Measurements from ENCODE around the gene MRPL20. TPM values are rescaled to one million over a fixed set of nuclear protein-coding genes. Genes with fewer than 3 reads are reported as not detected.

The MRPL20 gene
- total and polyA plus RNA-seq, 9 of the 15 experiments (the other 6 are each of a cell fraction or from before 2014, with no cell fraction given): 180 to 671 (median 229) TPM

GRCh38 chr1:1411626-1412025, 4.5 kb upstream of the MRPL20 start:
- no peak for FAIRE-seq
- Histone ChIP-seq H3K9ac (ENCODE audit: insufficient read depth in 1 of 2, low read depth in 2 of 2, low read length in 2 of 2) (no peak overlapping the region), H3K36me3 (ENCODE audit: control insufficient read depth, insufficient read depth, low read length) (peaks cover 16% of the 10 kb centered on the region; the same call in 2 of the 3 replicates), H3K4me1 (replicated peaks in 1 of 2; ENCODE audit: control insufficient read depth in 2 of 2, insufficient read depth in 2 of 2, low read length in 2 of 2) (peaks cover 4 to 23% of the 10 kb centered on the region in 2 experiments), H3K27ac (ENCODE audit: extremely low read depth, low read depth, low read length) (no peak overlapping the region), H3K4me3 (no peak overlapping the region), H3K27me3 (ENCODE audit: control insufficient read depth in 2 of 2, insufficient read depth in 2 of 2, low read length in 2 of 2) (no peaks in the 10 kb centered on the region), H2AFZ (ENCODE audit: low read depth, low read length) (no peak overlapping the region), H3K4me2 (ENCODE audit: insufficient read depth, low read length) (no peak overlapping the region), H3K79me2 (ENCODE audit: control insufficient read depth, insufficient read depth, low read length) (peaks cover 30% of the 10 kb centered on the region), H3K9me1 (ENCODE audit: control insufficient read depth, insufficient read depth, low read length) (no peaks in the 10 kb centered on the region), H3K9me3 (replicated peaks; ENCODE audit: control insufficient read depth, insufficient read depth, low read depth, low read length) (peaks cover 11% of the 10 kb centered on the region), H4K20me1 (replicated peaks; ENCODE audit: control insufficient read depth, insufficient read depth, low read length) (no peaks in the 10 kb centered on the region)
- CTCF ChIA-PET (ENCODE audit: low intra/inter-chr PET ratio): no interaction called here
- DNase-seq (ENCODE audit: extremely low read depth in 1 of 4, low spot score in 3 of 4): peak in 1 of 4 experiments; percentile 13
- in situ Hi-C loops (cut with MboI): no loop called here
- 84% methylated on average over 13 of the region's 13 CpGs for WGBS (ENCODE audit: insufficient coverage, low coverage, missing lambda C conversion rate)
- intact Hi-C loops (cut with micrococcal nuclease): no loop called here
- no peak for ATAC-seq
- POLR2A ChIA-PET: no interaction called here
- BruUV-seq (replicated peaks): no TSS peak
- TF ChIP-seq POLR2G (IDR thresholded peaks at IDR 0.05; ENCODE audit: low read depth, low read length) (peak; percentile 62), SUPT5H (IDR thresholded peaks at IDR 0.05) (peak; percentile 14; the same call in 1 of the 2 replicates), ZNF57 (CRISPR knock-in tag; IDR thresholded peaks at IDR 0.05) (peak; percentile 63; the same call in 1 of the 2 replicates), ZNF354B (CRISPR knock-in tag; IDR thresholded peaks at IDR 0.05) (no peak), CGGBP1 (CRISPR knock-in tag; IDR thresholded peaks at IDR 0.05) (no peak), TOE1 (IDR thresholded peaks at IDR 0.05; ENCODE audit: borderline replicate concordance) (no peak), TOE1 (CRISPR knock-in tag; IDR thresholded peaks at IDR 0.05; ENCODE audit: borderline replicate concordance, low read depth) (no peak), CSDE1 (IDR thresholded peaks at IDR 0.05) (no peak), RBFOX2 (IDR thresholded peaks at IDR 0.05; ENCODE audit: low read depth, low read length) (0 out of 2 replicates have a peak, but pooled peaks have one; percentile 7), NFXL1 (CRISPR knock-in tag; IDR thresholded peaks at IDR 0.05) (no peak), NFATC3 (IDR thresholded peaks at IDR 0.05) (no peak), ZNF133 (CRISPR knock-in tag; IDR thresholded peaks at IDR 0.05) (no peak), ZNF668 (CRISPR knock-in tag; IDR thresholded peaks at IDR 0.05) (no peak)
- TF ChIP-seq, protein P1, sequence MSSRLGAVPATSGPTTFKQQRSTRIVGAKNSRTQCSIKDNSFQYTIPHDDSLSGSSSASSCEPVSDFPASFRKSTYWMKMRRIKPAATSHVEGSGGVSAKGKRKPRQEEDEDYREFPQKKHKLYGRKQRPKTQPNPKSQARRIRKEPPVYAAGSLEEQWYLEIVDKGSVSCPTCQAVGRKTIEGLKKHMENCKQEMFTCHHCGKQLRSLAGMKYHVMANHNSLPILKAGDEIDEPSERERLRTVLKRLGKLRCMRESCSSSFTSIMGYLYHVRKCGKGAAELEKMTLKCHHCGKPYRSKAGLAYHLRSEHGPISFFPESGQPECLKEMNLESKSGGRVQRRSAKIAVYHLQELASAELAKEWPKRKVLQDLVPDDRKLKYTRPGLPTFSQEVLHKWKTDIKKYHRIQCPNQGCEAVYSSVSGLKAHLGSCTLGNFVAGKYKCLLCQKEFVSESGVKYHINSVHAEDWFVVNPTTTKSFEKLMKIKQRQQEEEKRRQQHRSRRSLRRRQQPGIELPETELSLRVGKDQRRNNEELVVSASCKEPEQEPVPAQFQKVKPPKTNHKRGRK (tag; IDR thresholded peaks at IDR 0.05): no peak
- TF ChIP-seq, protein P2, sequence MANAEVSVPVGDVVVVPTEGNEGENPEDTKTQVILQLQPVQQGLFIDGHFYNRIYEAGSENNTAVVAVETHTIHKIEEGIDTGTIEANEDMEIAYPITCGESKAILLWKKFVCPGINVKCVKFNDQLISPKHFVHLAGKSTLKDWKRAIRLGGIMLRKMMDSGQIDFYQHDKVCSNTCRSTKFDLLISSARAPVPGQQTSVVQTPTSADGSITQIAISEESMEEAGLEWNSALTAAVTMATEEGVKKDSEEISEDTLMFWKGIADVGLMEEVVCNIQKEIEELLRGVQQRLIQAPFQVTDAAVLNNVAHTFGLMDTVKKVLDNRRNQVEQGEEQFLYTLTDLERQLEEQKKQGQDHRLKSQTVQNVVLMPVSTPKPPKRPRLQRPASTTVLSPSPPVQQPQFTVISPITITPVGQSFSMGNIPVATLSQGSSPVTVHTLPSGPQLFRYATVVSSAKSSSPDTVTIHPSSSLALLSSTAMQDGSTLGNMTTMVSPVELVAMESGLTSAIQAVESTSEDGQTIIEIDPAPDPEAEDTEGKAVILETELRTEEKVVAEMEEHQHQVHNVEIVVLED (CRISPR knock-in tag; IDR thresholded peaks at IDR 0.05): no peak
- TF ChIP-seq, protein P3, sequence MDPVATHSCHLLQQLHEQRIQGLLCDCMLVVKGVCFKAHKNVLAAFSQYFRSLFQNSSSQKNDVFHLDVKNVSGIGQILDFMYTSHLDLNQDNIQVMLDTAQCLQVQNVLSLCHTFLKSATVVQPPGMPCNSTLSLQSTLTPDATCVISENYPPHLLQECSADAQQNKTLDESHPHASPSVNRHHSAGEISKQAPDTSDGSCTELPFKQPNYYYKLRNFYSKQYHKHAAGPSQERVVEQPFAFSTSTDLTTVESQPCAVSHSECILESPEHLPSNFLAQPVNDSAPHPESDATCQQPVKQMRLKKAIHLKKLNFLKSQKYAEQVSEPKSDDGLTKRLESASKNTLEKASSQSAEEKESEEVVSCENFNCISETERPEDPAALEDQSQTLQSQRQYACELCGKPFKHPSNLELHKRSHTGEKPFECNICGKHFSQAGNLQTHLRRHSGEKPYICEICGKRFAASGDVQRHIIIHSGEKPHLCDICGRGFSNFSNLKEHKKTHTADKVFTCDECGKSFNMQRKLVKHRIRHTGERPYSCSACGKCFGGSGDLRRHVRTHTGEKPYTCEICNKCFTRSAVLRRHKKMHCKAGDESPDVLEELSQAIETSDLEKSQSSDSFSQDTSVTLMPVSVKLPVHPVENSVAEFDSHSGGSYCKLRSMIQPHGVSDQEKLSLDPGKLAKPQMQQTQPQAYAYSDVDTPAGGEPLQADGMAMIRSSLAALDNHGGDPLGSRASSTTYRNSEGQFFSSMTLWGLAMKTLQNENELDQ (CRISPR knock-in tag; IDR thresholded peaks at IDR 0.05; ENCODE audit: borderline replicate concordance): no peak
- TF ChIP-seq, protein P4, sequence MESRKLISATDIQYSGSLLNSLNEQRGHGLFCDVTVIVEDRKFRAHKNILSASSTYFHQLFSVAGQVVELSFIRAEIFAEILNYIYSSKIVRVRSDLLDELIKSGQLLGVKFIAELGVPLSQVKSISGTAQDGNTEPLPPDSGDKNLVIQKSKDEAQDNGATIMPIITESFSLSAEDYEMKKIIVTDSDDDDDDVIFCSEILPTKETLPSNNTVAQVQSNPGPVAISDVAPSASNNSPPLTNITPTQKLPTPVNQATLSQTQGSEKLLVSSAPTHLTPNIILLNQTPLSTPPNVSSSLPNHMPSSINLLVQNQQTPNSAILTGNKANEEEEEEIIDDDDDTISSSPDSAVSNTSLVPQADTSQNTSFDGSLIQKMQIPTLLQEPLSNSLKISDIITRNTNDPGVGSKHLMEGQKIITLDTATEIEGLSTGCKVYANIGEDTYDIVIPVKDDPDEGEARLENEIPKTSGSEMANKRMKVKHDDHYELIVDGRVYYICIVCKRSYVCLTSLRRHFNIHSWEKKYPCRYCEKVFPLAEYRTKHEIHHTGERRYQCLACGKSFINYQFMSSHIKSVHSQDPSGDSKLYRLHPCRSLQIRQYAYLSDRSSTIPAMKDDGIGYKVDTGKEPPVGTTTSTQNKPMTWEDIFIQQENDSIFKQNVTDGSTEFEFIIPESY (CRISPR knock-in tag; IDR thresholded peaks at IDR 0.05): peak; percentile 87
